HG03135 (cell line): ENCODE data around the gene GLTP.
"Not testable (repeated sequence)": the region's sequence is repeated elsewhere in the genome, so short reads cannot be mapped to it uniquely, and the experiment has no call there.

Source experiments
- ATAC-seq: cut with Tn5 transposase; IDR thresholded peaks from one replicate; pipeline ENCODE4 v1.9.1; 2021; ENCODE audit warnings: mild to moderate bottlenecking, moderate library complexity; ENCODE audit not compliant: unreplicated experiment

The GLTP gene

DNA sequence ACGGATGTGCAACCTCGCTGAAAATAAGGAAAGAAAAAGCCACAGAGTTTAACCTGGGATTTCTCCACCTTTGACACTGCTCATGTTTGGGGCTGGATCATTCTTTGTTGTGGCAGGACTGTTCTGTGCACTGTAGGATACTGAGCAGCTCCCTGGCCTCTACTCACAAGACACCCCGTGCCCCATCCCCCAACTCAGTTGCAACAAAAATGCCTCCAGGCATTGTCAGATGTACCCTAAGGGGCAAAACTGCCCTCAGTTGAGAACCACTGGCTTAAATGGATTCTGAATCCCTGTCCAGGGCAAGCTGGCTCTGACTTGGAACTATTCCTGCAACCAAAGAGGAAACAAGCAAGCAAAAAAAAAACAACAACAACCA is 2.1 kb downstream of the GLTP start:
- no peak for ATAC-seq

- ATAC-seq, result no peak
Observed at GRCh38 chr12:109877504-109878246, 2.7 kb downstream of the GLTP start.

DNA sequence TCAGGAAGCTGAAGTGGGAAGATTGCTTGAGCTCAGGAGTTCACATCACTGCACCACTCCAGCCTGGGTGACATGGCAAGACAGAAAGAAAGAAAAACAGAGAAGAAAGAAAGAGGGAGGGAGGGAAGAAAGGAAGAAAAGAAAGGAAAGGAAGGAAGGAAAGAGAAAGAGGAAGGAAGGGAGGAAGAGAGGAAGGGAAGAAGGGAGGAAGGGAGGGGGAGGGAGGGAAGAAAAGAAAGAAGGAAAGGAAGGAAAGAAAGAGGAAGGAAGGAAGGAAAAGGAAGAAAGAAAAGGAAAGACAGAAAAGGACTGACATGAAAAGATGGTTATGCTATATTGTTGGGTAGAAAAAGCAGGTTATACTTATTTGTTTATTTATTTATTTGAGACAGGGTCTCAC is 3.9 kb downstream of the GLTP start:
- no peak for ATAC-seq

DNA sequence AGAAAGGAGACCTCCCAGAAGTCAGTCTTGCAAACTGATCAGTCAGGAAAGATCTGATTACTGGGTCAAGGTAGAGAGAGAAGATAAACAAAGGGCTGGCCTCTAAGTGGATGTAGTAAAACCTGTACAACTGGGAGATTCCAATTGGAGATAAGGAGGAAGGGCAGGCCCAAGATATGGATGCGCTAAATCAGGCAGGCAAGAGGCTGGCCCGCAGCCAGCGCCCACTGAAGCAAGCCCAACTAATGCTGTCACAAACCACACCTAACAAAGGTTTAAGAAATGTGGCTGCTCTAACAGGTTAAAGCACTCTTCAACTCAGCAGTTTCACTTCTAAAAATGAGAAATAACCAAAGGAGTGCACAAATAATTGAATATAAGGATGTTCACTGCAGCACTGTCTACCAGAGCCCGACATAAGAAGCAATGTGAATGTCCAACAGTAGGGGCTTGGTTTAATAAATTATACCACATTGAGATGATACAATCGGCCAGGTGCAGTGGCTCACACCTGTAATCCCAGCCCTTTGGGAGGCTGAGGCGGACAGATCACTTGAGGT is 4.7 kb downstream of the GLTP start:
- ATAC-seq, result no peak

DNA sequence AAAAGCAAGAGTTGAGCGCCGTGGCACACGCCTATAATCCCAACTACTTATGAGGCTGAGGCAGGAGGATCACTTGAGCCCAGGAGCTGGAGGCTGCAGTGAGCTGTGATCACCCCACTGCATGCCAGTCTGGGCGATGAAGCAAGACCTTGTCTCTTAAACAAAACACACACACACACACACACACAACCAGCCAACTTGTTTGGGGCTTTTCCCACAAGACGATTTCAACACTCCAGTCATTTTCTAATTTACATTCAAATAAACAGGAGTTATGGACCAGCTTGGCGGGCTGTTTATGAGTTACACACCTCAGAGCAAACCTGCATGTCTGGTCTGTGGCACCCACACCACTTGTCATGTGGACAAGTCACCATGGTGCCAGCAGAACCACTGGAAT is 6.7 kb downstream of the GLTP start:
- ATAC-seq, result no peak

- ATAC-seq, result no peak
Observed at GRCh38 chr12:109871668-109872314, 8.6 kb downstream of the GLTP start.

GRCh38 chr12:109870648-109871047 is 9.7 kb downstream of the GLTP start:
- no peak for ATAC-seq

GRCh38 chr12:109868182-109869051 is 11.9 kb downstream of the GLTP start:
- no peak for ATAC-seq

GRCh38 chr12:109864916-109865315 is 15.4 kb downstream of the GLTP start:
- no peak for ATAC-seq

GRCh38 chr12:109863847-109864712 is 16.3 kb downstream of the GLTP start:
- ATAC-seq, result no peak

DNA sequence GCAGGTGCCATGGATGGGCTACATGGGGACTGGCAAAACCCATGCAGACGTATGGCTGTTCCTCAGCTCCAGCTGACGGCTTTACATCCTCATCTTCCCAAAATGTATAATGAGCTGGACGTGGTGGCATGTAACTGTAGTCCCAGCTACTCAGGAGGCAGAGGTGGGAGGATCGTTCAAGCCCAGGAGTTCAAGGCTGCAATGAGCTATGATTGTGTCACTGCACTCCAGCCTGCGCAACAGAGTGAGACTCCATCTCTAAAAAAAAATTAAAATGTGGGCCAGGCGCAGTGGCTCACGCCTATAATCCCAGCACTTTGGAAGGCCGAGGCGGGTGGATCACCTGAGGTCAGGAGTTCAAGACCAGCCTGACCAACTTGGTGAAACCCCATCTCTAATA is 17.9 kb downstream of the GLTP start:
- ATAC-seq, result not testable (repeated sequence)

DNA sequence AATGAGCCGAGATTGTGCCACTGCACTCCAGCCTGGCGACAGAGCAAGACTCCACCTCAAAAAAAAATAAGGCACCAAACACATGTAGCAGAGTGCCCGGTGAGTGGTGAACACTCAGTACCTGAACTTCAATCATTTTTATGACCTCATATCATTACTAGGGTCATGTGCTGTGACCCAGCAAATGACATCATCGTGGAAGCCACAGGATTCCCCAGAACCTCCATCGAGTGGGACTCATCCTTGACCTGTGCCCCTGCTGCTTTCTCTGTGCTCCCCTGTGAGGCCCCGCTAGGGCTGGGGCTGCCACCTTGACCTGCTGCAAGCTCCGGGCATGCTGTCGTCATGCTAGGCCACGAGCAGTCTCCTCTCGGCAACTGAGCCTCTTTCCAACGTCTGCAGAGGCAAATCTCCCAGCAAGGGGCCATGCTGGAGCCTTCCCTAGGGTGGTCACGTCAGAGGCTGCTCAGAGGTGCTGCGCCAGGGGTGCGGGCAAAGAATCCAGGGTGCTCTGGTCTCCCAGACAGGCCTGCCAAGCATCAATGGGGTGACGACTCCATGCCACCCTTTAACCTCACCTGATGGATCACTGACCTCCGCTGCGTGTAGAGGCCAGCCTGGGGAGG is 18.5 kb downstream of the GLTP start:
- no peak for ATAC-seq

DNA sequence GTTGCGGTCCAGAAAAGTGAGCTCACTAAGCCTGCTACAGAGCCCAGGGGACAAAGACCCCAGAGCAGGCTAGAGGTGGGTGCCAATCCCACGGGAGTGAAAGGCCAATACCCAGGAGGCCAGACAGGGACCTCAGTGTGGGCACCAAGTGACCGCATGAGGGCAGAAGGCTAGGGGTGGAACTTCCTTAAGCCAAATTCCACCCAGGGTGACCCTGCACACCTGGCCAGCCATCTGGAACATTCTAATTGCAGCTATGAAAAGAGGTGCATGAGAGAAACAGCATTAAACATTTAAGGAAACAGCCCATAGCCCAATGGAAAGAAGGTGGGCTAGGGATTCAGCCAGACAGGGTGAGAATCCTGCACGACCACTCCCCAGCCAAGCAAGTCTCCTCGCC is 19.4 kb downstream of the GLTP start:
- no peak for ATAC-seq

DNA sequence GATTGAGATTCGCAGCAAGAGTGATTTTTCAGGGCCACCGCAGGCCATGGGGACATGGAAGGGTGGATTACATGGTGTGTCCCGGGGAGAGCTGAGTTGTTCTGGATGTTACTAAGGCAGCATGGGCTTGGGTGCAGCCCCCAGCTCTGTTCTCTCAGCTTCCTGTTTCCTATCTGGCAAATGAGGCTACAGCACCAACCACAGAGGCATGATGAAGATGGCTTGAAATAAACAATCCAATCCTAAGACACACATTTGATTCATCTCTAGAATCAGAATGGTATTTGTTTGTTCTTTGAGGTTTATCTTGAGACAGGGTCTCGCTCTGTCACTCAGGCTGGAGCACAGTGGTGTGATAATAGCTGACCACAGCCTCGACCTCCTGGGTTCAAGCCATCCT is 21.6 kb downstream of the GLTP start:
- no peak for ATAC-seq

- ATAC-seq, result no peak
Observed at GRCh38 chr12:109857715-109858114, 22.6 kb downstream of the GLTP start.

DNA sequence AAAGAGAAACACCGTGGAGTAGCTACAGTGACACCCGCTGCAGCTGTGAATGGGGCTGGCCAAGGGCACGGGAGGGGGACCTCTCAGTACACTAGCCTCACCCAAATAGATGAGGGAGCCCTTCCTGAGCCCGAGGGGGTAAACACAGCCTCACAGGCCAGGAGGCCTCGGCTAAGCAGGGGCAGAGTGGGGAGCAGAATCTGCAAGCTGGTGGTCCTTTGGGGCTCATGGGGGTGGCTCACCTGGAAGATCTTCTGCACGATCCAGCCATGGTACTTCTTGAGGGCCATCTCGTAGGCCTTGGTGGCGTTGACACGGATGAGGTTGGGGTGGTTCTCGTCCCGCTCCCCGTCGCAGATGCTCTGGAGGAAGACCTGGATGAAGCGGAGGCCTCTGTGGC is 25.0 kb downstream of the GLTP start:
- ATAC-seq, result no peak

DNA sequence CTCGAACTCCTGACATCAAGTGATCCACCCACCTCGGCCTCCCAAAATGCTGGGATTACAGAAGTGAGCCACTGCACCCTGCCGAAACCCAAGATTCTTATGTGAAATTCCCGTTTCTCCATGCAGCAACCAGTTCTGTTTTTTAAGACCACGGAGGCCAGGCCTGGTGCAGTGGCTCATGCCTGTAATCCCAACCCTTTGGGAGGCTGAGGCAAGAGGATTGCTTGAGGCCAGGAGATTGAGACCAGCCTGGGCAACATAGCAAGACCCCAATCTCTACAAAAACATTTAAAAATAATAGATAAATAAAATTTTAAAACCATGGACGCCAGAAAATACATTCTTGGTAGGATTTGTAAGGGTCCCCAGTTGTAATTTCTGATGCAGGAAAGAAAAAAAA is 29.8 kb downstream of the GLTP start:
- not testable (repeated sequence) for ATAC-seq

DNA sequence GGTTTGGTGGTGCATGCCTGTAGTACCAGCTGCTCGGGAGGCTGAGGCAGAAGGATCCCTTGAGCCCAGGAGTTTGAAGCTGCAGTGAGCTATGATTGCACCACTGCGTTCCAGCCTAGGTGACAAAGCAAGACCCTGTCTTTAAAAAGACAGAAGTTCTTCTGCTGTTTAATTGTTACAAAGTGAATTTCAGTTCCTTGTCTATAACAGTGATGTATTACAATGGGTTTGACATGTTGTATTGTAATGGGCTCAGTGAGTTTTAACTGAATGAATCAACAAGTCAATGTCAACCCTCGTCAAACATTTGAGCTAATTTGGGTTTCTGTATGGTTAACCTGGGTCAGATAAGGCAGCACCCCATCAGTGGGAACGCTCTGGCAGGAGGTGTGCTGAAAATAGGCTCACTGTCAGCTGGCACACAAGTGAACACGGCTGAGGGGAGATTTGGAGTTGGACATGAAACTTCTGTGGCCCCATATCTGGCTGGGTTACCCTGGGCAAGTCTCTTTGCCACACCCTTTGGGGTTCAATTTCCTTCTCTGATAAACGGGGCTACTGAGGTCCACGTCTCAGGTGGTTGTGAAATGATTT is 33.1 kb downstream of the GLTP start:
- ATAC-seq, result no peak

GRCh38 chr12:109845824-109846205 is 34.5 kb downstream of the GLTP start:
- no peak for ATAC-seq
